GM21717 (cell line): ENCODE measurements around the gene KBTBD12.

Experiments used
- ATAC-seq: cut with Tn5 transposase; IDR thresholded peaks from one replicate; pipeline ENCODE4 v1.9.1; 2021; ENCODE audit warnings: mild to moderate bottlenecking, moderate library complexity; ENCODE audit not compliant: unreplicated experiment

The KBTBD12 gene

DNA sequence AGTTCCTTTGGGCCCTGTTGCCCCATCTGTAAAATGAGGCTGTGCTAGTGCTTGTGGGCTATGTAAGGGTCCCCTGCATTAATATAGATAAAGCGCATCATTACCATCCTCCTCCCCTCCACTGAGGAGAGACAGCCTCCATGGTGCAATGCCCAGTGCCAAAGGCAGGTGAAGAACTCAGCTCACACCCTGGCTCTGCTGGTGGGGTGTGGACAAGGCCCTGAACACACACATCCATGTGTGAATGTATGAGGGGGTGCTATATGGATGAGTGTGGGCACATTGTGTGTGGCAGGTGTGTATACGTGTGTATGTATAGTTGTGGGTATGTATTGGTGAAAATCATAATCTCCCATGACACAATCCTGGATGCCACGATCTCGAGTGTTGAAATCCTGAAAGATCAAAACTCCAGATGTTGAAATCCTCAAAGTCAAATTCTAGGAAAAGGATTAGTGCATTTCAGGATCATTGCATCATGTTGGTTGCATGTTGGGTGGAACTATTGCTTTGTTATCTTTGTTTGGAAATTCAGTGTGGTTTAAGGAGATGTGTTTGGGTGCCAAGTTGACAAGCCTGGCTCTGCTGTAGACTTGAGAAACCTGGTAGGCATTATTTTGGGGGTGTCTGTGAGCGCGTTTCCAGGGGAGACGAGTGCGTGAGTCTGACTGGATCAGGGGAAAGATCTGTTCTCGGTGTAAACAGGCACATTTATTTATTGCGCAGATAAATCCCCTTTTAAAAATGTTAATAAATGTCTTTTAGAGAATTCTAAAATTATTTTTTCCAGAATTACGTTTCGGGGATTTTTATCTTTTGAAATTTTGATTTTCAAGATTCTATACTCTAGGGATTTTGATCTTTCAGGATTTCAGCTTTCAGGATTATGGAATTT lies 95.2 kb downstream of the KBTBD12 start:
- no peak for ATAC-seq

DNA sequence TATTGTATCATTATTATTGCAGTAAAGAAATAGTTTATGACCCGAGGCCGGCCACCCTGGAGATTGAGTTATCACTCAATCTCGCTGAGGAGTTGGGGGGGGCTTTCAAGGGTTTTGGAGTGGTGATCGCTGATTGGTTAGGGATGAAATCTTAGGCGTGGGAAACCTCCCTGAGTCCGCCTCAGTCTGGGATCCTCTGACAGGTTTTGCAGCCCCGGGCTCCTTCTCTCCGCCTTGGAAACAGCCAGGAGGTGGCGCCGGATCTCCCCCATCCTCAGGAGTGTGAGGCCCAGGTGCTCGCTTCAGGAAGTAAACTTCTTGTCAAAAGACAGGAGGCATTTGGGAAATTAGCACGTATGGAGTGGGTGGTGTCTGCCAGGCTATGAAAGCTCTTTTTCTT lies 96.1 kb downstream of the KBTBD12 start:
- no peak for ATAC-seq

DNA sequence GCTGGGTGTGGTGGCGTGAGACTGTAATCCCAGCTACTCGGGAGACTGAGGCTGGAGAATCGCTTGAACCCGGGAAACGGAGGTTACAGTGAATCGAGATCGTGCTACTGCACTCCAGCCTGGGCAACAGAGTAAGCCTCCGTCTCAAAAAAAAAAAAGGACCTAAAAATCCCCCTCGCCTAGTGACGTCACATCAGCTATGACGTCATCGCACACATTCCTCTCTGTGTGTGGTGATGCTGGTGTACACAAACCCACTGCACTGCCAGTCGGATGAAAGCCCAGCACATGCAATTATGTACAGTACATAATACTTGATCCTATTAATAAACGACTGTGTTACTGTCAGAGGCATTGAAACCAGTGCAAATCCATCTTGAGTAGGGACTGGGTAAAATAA lies 97.0 kb downstream of the KBTBD12 start:
- ATAC-seq: no peak

DNA sequence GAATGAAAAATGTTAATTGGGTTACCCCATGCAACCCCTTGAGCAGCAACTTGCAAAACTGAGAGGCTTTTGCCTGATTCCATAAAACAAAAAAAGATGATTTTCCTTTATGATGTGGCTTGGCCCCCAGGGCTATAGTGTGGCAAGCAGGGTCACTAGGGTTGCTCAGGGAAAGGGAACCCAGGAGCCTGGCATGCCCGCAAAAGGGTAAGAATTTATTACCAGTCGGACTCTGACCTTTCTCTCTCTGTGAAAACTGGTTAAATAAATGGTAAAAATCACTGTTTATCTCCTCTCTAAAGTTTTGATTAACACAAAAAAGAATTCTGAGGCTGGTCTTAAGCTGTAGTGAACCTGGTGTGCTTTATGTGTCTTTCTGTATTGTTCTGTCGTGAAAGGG lies 99.5 kb downstream of the KBTBD12 start:
- no peak for ATAC-seq

DNA sequence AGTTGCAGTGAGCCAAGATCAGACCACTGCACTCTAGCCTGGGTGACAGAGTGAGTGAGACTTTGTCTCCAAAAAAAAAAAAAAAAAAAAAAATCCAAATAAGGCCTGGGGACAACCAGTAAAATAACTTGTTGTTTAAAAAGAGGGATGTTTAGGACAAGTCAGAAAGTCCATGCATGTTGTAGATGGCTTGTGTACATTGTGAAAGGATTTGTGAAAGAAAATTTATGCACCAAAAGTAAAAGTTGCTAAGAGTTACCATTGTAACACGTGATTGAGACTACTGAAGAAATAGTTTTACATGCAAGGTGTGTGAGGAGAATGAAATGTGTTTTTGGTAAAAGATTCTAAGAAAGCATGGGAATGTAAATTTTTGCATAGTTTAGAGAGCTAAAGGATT lies 101.5 kb downstream of the KBTBD12 start:
- no peak for ATAC-seq

DNA sequence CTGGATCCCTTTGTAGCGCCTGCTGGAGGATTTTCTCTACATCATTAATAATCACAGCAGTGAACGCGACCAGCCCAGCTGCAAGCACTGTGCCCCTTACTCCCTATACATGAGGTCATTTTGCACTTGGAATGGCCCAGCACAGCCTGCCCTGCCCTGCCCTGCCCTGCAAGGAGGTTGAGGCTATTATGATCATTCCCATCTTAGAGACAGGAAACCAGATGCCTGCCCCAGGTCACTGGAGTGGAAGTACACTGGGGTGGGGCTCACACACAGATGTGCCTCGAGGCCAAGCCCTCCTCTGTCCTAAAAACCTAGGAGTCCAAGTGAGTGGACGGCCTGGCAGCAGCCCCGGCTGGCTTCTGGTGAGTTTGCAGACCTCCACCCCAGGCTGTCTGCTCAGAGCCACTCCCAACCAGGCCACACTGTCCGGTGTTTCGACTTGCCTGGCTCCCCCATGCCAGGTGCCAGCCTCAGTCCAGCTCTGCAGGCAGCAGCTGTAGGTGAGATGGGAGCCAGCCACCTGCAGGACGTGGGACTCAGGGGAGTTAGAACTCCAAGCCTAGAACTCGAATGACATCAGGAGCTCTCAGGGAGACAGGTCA lies 106.8 kb downstream of the KBTBD12 start:
- ATAC-seq: no peak

DNA sequence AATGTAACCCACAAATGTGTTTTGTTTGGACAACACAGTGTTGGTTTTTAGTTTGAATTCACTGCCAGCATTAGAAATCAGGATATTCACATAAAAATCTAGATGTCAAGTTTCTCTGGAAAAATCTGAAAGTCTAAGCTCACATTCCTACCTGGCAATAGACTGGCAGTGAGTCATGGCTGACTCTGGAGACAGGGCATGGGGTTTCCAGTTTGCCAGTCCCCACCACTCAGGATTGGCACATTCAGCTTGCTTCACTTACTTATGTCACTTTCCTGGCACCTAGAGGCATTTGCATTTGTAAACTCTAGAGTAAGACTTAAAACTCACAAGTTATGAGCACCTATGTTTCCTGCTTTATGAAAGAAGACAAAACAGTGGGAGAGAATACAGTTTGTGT lies 118.1 kb downstream of the KBTBD12 start:
- no peak for ATAC-seq

DNA sequence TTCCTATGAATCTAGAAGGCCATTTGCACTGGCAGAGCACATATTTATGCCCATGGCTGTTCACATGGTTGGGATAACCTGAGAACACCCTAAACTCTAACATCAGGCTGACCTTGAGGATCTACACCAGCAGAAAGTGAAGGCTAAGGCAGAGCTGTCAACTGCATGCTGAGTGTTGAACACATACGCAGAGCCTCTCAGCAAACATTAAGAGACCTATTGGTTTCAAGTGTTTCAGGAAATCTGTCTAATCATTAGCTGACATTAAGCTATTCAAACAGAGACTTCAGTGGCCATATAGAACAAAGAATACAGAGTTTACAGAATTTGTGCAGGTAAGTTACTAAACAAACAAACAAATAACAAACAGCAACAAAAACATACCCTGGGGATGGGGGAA lies 121.1 kb downstream of the KBTBD12 start:
- no peak for ATAC-seq
